GDM1 (cell line): ENCODE measurements around the gene MYO6.
"Not testable (repeated sequence)": the region's sequence is repeated elsewhere in the genome, so short reads cannot be mapped to it uniquely, and the experiment has no call there.

ENCODE experiments used
- DNase-seq: peaks from one replicate; lab custom pipeline; 2025; lab: John Stamatoyannopoulos, UW

Gene MYO6

DNA sequence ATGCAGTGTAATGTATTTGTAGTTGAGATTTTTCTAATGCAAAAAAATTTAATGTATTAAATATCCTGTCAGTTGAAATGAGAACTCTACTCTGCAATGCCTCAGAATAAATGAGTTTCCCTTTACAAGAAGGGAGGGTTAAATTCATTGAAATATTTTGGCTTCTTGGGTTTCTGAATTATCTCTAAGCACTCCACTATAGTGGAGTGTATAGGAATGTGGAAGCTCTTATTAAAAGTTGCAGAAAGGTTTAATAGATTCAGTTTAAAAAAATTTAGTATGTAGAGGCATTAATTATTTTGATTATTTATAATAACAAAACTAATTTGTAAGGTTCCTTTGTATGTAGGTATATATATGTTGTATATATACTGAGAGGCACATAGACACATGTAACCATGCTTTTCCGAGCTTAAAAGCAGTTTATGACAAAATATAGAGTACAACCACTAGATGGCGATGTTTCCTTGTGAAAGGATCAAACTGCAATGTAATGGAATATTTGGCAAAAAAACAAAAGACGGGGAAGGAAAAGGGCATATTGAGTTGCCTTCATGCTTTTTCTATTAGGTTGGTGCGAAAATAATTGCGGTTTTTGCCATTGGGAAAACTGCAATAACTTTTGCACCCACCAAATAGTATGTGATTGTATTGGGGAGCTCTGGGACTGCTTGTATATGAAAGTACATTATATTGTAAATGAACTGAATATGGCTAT lies 144.2 kb downstream of the MYO6 start:
- no peak for DNase-seq

- no peak for DNase-seq
Measured at GRCh38 chr6:75893776-75894152, 144.7 kb downstream of the MYO6 start.

DNA sequence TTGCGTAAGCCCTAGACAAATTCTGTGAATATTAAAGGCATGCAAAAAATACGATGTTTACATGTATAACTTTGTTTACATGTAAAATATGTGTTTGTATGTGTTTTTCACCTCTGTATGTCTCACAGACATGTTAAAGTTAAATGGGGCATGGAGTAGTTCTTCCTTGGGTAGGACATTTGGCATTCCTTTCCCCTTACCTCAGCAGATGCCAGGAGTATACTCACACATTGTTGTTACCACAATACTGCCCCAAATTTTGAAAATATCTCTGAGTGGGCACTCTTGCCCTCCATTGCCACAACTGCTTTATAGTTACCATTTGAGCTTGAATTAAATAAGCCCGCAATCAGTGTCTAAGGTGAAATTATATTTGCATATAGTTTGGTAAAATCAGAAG lies 147.5 kb downstream of the MYO6 start:
- DNase-seq, result no peak

- DNase-seq, result not testable (repeated sequence)
Measured at GRCh38 chr6:75900216-75900615, 151.2 kb downstream of the MYO6 start.

- not testable (repeated sequence) for DNase-seq
Measured at GRCh38 chr6:75905129-75905528, 156.1 kb downstream of the MYO6 start.

DNA sequence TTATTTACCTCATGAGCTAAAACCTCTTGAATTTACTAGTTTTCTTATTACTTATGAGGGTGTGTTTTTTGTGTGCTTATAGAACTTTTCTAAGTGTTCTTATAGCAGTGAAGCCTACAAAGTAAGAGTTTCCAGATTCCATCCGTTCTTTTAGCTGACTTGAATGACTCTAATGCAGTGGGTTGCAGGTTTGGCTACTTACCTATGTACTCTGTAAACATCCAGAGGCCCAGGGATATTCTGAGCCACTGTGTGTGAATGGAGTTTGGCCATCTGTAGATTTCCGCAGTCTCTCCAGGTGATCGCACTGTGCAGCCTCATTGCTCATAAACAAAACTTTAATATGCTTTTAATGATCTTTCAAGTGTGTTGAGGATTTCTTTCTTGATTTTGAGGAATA lies 157.8 kb downstream of the MYO6 start:
- DNase-seq, result no peak

DNA sequence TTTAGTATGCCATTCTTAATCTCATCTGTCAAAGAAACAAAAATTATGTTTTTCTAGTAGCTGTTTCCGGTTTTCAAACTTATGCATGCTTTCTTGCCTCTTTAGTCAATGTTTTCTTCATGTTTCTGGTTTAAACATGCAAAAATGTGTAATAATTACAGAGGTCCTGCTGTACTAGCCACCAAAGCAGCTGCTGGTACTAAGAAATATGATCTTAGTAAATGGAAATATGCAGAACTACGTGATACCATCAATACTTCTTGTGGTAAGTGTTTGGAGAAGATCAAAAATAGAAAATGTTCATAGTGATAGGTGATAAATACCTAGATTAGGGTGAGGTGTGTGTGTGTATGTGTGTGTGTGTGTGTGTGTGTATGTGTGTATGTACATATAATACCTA lies 158.4 kb downstream of the MYO6 start:
- DNase-seq, result no peak

DNA sequence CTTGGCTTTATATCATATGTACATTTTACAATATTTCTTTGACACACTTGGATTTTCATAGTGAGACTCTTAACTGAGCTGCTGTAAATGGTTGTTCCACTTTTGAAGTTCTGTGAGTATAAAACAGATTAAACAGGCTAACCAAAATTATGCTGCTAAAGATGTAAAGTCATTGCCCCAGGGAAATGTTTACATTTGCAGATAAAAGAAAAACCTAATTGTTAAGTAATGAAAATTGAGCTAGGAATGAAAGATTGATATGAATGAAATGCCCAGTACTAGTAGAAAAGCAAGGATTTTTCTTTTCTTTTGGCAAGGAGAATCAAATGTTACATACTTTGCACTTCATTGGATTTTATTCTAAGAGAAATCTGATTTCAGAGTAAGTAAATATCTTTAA lies 164.0 kb downstream of the MYO6 start:
- DNase-seq, result no peak

DNA sequence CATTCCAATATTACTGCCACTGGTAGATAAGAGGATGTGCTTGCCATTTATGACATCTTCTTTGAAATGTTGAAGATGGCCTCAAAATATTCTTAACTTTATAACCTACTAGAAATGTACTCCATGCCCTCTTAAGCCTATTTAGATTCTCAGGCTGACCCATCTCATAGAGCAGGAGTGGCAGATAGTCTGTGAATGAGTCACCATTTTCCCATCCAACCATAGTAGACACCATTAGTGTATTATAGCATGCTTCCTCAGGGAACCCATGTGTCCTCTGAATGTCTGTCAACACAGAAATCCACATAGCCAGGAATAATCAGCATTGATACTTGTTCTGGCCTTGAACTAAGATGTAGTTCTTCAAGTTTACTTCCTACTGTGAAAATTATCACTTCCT lies 173.2 kb downstream of the MYO6 start:
- no peak for DNase-seq

DNA sequence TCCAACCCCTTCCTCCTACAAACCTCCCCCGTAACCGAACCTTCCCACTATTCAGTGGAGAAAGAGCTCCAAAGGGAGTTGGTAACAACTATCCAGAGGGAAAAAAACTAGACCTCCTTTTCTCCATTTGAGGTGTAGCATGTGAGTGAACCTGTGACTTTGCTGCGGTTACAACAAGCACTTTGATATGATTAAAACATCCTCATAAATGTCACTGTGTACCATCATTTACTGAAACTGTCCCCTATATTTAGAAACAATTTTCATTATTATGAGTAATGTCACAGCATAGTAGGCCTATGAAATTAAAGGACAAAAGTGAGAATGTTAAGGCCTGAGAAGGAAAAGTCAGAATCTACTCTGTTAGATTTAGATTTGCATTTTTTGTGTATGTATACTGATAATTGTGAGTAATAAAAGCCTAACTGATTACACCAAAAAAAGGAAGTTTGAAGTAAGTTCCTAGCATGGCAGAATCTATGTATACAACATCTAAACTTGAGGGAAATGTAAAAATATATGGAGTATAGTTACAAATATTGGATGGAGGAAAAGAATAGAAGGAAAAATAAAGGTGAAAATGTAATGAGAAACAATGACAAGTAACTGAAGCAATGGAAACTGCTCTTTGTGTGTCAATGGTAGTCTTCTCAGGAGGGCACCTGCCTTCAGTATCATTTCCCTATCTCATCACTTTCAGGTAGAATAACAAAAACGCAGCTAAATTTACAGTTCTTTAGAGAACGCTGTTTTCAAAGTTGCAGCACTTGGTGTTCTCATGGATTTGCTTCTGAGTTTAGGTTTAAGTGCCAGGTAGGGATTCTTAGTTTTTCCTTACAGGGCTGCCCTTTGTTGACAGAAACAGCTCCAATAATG lies 177.5 kb downstream of the MYO6 start:
- no peak for DNase-seq

- no peak for DNase-seq
Measured at GRCh38 chr6:75931011-75931680, 182.1 kb downstream of the MYO6 start.

GRCh38 chr6:75932067-75932466 lies 183.0 kb downstream of the MYO6 start:
- no peak for DNase-seq

- DNase-seq, result no peak
Measured at GRCh38 chr6:75933387-75933975, 184.4 kb downstream of the MYO6 start.

DNA sequence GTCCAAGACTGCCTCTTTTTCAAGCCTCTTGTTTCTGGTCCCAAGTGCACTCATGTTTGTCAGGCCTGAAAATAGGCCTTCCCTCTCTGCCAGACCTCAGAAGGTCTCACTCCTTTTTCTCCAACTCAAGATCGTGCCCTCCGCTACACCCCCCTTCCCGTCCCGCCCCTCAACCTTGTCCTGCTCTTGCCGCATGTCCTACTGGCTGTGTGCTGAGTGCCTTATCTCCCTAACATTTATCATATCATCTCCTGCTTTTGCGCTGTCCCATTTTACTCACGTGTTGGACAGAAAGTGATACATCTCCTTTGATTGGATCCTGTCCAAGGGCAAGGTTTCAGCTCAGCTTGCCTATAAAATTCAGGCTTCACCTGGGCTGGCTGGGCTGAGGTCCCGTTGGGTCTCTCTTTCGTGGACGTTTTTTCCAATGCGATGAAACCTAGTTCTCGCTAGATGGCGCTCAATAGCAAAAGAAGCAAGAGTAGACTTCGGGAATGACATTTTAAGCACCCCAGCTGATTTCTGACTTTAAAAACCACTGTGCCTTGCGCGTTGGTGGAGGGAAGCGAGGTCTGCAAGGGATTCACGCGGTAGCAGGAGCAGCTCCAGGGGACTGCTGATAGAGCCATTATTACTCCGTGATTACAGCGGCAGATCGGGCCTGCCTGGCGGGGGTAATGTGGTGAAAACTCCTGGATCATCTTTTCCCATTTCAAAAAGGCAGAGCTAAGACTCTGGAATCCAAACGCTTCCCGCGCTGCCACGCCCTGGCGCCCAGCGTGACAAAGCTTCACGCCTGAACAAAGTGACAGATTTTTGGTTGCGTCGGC lies 185.8 kb downstream of the MYO6 start:
- peak; percentile 35 for DNase-seq

DNA sequence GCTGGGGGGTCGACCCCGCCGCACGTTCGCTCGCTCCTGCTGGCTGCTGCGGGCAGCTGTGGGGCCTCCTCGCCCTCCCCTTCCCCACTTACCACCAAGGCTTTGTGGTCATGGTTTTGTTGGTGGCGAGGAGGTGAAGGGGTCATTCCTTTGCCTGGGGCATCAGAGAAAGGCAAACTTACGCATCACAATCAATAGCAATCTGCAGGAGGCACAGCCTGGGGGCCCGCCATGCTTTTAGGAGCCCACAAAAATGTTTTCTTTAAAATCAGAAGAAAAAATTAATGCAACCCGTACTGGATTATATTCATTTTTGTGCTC lies 186.4 kb downstream of the MYO6 start:
- DNase-seq, result no peak

DNA sequence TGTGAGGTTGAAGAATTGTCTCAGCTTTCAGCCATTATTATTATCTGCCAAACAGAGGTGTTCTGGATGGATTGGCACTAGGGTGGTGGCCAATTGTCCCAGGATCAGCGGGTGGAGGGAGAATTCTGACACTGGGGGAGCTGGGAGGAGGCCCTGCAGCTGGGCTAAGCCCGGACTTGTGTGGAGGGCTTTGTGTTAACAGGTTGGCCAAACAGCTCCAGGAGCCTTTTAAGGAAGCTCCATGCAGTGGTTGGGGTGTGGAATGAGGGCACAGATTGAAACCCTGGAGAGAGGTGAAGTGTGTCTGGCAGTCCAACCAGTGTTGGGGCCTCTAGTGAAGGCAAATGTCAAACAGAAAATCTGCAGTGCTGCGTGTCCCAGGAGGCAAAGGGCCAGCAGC lies 187.6 kb downstream of the MYO6 start:
- no peak for DNase-seq

DNA sequence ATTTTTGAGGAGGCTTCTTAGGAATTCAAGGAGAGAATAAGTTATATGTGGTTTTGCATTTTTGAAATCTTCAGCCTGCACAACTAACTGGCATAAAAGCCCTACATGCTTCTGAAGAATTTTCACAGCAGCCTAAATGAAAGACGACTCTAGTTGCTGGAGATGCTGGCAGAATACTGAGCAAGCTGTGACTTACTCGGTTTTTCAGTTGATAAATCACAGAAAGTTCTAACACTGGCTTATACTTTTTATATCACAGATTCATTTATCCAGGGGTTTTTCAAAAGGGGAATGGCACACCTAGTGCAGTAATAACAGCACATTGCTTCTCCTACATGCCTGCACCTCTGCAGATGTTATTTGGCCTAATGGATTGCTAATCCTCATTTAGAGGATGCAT lies 188.8 kb downstream of the MYO6 start:
- no peak for DNase-seq

- no peak for DNase-seq
Measured at GRCh38 chr6:75940564-75940963, 191.5 kb downstream of the MYO6 start.

GRCh38 chr6:75941509-75941908 lies 192.5 kb downstream of the MYO6 start:
- no peak for DNase-seq

- no peak for DNase-seq
Measured at GRCh38 chr6:75943381-75943780, 194.3 kb downstream of the MYO6 start.

DNA sequence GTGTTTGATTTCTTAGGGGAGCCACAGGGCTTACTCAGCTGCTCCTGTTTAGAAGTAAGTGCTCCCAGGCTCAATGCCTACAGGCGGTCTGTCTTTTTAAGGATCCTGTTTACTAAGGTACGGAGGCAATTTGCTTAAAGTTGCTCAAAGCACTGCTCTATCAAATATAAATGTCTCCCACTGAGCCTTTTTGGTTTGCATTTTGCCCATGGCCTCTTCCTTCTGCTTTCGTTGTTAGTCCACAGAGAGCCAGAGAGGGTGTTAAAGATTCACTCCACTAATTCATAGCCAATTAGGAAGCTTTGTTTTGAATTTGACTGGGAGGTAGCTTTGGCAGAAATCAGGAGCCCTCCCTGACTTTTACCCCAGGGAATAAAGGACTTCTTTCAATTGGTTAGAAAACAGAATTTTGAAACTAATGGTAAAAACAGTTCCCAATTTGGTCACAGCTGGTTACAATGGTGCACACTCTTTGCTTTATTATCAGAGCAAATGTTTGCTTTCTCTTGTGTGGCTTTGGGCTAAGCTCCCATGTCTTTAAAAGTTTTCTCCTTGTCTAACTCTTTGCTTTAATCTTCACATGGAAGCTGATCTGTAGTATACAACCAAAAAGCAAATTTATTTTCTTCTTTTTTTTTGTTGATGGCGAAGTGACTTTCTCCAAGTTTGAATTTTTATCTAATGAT lies 197.2 kb downstream of the MYO6 start:
- DNase-seq, result no peak
